Heart left ventricle (tissue), 13 donors: ENCODE measurements around the gene GHITM.

ENCODE experiments used
- POLR2A ChIP-seq, 2 donors: fragments of 450-650 bp; IDR thresholded peaks; one replicate each; pipeline ENCODE4 v1.6.1; 2017; ENCODE audit warnings: antibody characterized with exemption in 2 of 2, mild to moderate bottlenecking in 2 of 2, moderate library complexity in 2 of 2
- TF ChIP-seq, protein P1 (sequence below), 12 donors: fragments of 200-600 bp; sonication (generic) in 4 of 12; IDR thresholded peaks; one replicate each; pipeline versions ENCODE4 v1.5.0 to v1.8.0; 2018 to 2022; ENCODE audit warnings: antibody characterized with exemption in 12 of 12, mild to moderate bottlenecking in 5 of 12
- donor health status: ischemic (EF 13 %, LVEDD 7.1; RV severe dilation, severe dysfunction).
- donor health status: DM: no; HTN: yes; CAD: no.
- donor health status: DM: no; HTN: no; CAD: no.
- donor health status: ischemic (EF 25% LVEDD 6.9; RV normal size, moderate dysfunction).
- donor health status: ischemic (EF 25% LVEDD 5.7; RV mildly dilated, moderate dysfunction).
- donor health status: ischemic (EF 35%, LVEDD 5.7; RV mildly dilated, moderate dysfunction).
- donor health status: nonischemic (EF 11% LVEDD 7.7; RV severe dilation, severe dysfunction).
- donor health status: DM: yes; HTN: yes; CAD: no.
- donor health status: PGD.
- donor health status: ischemic (EF 29% LVEDD 5.4; RV normal size, mild dysfunction).
- donor health status: nonischemic (EF 23%, LVEDD 6.1; RV moderate dilation, normal function).

GRCh38 chr10:84164442-84164841 lies 25.1 kb downstream of the GHITM start:
- TF ChIP-seq, protein P1, sequence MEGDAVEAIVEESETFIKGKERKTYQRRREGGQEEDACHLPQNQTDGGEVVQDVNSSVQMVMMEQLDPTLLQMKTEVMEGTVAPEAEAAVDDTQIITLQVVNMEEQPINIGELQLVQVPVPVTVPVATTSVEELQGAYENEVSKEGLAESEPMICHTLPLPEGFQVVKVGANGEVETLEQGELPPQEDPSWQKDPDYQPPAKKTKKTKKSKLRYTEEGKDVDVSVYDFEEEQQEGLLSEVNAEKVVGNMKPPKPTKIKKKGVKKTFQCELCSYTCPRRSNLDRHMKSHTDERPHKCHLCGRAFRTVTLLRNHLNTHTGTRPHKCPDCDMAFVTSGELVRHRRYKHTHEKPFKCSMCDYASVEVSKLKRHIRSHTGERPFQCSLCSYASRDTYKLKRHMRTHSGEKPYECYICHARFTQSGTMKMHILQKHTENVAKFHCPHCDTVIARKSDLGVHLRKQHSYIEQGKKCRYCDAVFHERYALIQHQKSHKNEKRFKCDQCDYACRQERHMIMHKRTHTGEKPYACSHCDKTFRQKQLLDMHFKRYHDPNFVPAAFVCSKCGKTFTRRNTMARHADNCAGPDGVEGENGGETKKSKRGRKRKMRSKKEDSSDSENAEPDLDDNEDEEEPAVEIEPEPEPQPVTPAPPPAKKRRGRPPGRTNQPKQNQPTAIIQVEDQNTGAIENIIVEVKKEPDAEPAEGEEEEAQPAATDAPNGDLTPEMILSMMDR (IDR thresholded peaks at IDR 0.05), result no peak
- no peak for TF ChIP-seq POLR2A (IDR thresholded peaks at IDR 0.05)
